ENCODE measurements around the gene ABCA9. TPM values are rescaled to one million over a fixed set of nuclear protein-coding genes. Genes with fewer than 3 reads are reported as not detected.

Gene ABCA9
- total RNA-seq, 1 donor from 2014 or later, result 0.26 TPM

- H3K27me3 ChIP-seq (ENCODE audit: control insufficient read depth, insufficient read depth, low read length), result no peaks in the 10 kb centered on the region
- DNase-seq (ENCODE audit: low read depth) (no peak), FAIRE-seq (no peak)
- H3K4me3 ChIP-seq (ENCODE audit: low read depth, low read length), result no peak overlapping the region
- TF ChIP-seq CTCF (IDR thresholded peaks at IDR 0.05; ENCODE audit: insufficient read depth, low read length, severe bottlenecking), result no peak
- H3K36me3 ChIP-seq (ENCODE audit: control insufficient read depth, insufficient read depth, low read length), result no peaks in the 10 kb centered on the region
Measured at GRCh38 chr17:69067274-69068047, 6.7 kb upstream of the ABCA9 start.

GRCh38 chr17:69066482-69066881, 5.8 kb upstream of the ABCA9 start:
- no peaks in the 10 kb centered on the region for H3K36me3 ChIP-seq (ENCODE audit: control insufficient read depth, insufficient read depth, low read length)
- FAIRE-seq (no peak), DNase-seq (ENCODE audit: low read depth) (no peak)
- H3K4me3 ChIP-seq (ENCODE audit: low read depth, low read length), result no peak overlapping the region
- H3K27me3 ChIP-seq (ENCODE audit: control insufficient read depth, insufficient read depth, low read length), result no peaks in the 10 kb centered on the region
- TF ChIP-seq CTCF (IDR thresholded peaks at IDR 0.05; ENCODE audit: insufficient read depth, low read length, severe bottlenecking), result no peak

- no peak overlapping the region for H3K4me3 ChIP-seq (ENCODE audit: low read depth, low read length)
- DNase-seq (ENCODE audit: low read depth) (no peak), FAIRE-seq (no peak)
- no peaks in the 10 kb centered on the region for H3K36me3 ChIP-seq (ENCODE audit: control insufficient read depth, insufficient read depth, low read length)
- no peak for TF ChIP-seq CTCF (IDR thresholded peaks at IDR 0.05; ENCODE audit: insufficient read depth, low read length, severe bottlenecking)
- H3K27me3 ChIP-seq (ENCODE audit: control insufficient read depth, insufficient read depth, low read length), result no peaks in the 10 kb centered on the region
Measured at GRCh38 chr17:69065113-69065512, 4.4 kb upstream of the ABCA9 start.

- no peak for FAIRE-seq
Measured at GRCh38 chr17:69064476-69064875, 3.7 kb upstream of the ABCA9 start.

GRCh38 chr17:69064001-69064400, 3.3 kb upstream of the ABCA9 start:
- no peak for FAIRE-seq
- no peak overlapping the region for H3K4me3 ChIP-seq (ENCODE audit: low read depth, low read length)
- H3K27me3 ChIP-seq (ENCODE audit: control insufficient read depth, insufficient read depth, low read length), result no peaks in the 10 kb centered on the region
- no peaks in the 10 kb centered on the region for H3K36me3 ChIP-seq (ENCODE audit: control insufficient read depth, insufficient read depth, low read length)
- DNase-seq (ENCODE audit: low read depth), result no peak
- no peak for TF ChIP-seq CTCF (IDR thresholded peaks at IDR 0.05; ENCODE audit: insufficient read depth, low read length, severe bottlenecking)

More at GRCh38 chr17:69064476-69064875, 3.7 kb upstream of the ABCA9 start:
- Histone ChIP-seq H3K36me3 (ENCODE audit: control insufficient read depth, insufficient read depth, low read length) (no peaks in the 10 kb centered on the region), H3K4me3 (ENCODE audit: low read depth, low read length) (no peak overlapping the region), H3K27me3 (ENCODE audit: control insufficient read depth, insufficient read depth, low read length) (no peaks in the 10 kb centered on the region)
- no peak for DNase-seq (ENCODE audit: low read depth)
- TF ChIP-seq CTCF (IDR thresholded peaks at IDR 0.05; ENCODE audit: insufficient read depth, low read length, severe bottlenecking), result no peak

Data from bronchial epithelial cell (primary cell).